Measurements from ENCODE around the gene NPAS3.

The NPAS3 gene

GRCh38 chr14:33851366-33851765 is 912.7 kb downstream of the NPAS3 start:
- 83 to 84% methylated on average over 6 of the region's 6 CpGs for WGBS, 2 experiments
- H3K4me3 ChIP-seq (ENCODE audit: insufficient read depth, low read depth, low read length), result no peak overlapping the region
- peaks cover 15% of the 10 kb centered on the region for H3K4me1 ChIP-seq (ENCODE audit: control insufficient read depth, insufficient read depth, low read length)
- no peaks in the 10 kb centered on the region for H3K9me3 ChIP-seq (ENCODE audit: control insufficient read depth, low read length)
- H3K27ac ChIP-seq (ENCODE audit: insufficient read depth, low read depth, low read length, poor library complexity, severe bottlenecking), result no peak overlapping the region
- no peaks in the 10 kb centered on the region for H3K27me3 ChIP-seq (ENCODE audit: control insufficient read depth, insufficient read depth, low read length, poor library complexity, severe bottlenecking)
- no peaks in the 10 kb centered on the region for H3K36me3 ChIP-seq (ENCODE audit: control insufficient read depth, insufficient read depth, low read length)

GRCh38 chr14:33851931-33852330 is 913.3 kb downstream of the NPAS3 start:
- H3K4me1 ChIP-seq (ENCODE audit: control insufficient read depth, insufficient read depth, low read length), result peaks cover 15% of the 10 kb centered on the region
- H3K4me3 ChIP-seq (ENCODE audit: insufficient read depth, low read depth, low read length), result no peak overlapping the region
- no peaks in the 10 kb centered on the region for H3K9me3 ChIP-seq (ENCODE audit: control insufficient read depth, low read length)
- WGBS, 2 experiments, result 37 to 42% methylated on average over 4 to 5 of the region's 5 CpGs
- no peak overlapping the region for H3K27ac ChIP-seq (ENCODE audit: insufficient read depth, low read depth, low read length, poor library complexity, severe bottlenecking)
- no peaks in the 10 kb centered on the region for H3K36me3 ChIP-seq (ENCODE audit: control insufficient read depth, insufficient read depth, low read length)
- no peaks in the 10 kb centered on the region for H3K27me3 ChIP-seq (ENCODE audit: control insufficient read depth, insufficient read depth, low read length, poor library complexity, severe bottlenecking)

All from ectodermal cell (in vitro differentiated cells).